Activated CD8-positive, alpha-beta memory T cell treated with anti-CD3 and anti-CD28 coated beads for 36 hours (primary cell): Measurements from ENCODE around the gene GTF2H1. TPM values are rescaled to one million over a fixed set of nuclear protein-coding genes. Genes with fewer than 3 reads are reported as not detected.

Experiments used
- CTCF ChIA-PET: fragments of 350-600 bp; sonication (Branson Sonifier 250); formaldehyde crosslinking; loops from one replicate; lab custom pipeline; 2021; ENCODE audit warnings: antibody characterized with exemption; lab: Charles Lee
- POLR2A ChIA-PET: fragments of 350-600 bp; sonication (Branson Sonifier 250); formaldehyde crosslinking; loops from one replicate; lab custom pipeline; 2021; ENCODE audit warnings: antibody characterized with exemption; lab: Charles Lee
- total RNA-seq, 2 experiments: library from RNA; stranded (reverse); gene quantifications; one replicate each; pipeline ENCODE4 v1.2.3, GENCODE V29; 2021

GTF2H1 gene
- total RNA-seq, 2 experiments from 2014 or later: 64.0 to 65.7 TPM

DNA sequence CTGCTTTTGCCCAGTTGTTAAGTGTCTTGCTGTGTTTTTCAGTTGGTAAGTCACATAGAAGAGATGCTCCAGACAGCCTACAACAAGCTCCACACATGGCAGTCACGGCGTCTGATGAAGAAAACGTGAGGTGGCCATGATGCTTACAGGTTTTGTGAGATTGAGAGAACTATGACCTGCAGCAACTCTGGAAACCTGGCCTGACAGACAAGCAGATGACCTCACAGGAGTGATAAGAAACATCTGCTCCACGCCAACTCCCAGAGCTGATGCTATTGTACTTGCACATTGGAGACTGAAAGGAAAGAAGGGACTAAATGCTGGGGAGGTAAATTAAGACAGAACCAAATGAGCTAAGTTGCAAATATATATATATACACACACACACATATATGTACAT is 43.4 kb downstream of the GTF2H1 start:
- CTCF ChIA-PET: no interaction called here
- POLR2A ChIA-PET: no interaction called here

- ChIA-PET POLR2A (no interaction called here), CTCF (no interaction called here)
Observed at GRCh38 chr11:18366286-18366685, 43.9 kb downstream of the GTF2H1 start.

GRCh38 chr11:18367431-18367830 is 45.1 kb downstream of the GTF2H1 start:
- CTCF ChIA-PET: interaction anchor here (0.6 to 0.8 kb wide), 2 partner anchors 21 to 71 kb away, joined by 3 read pairs; no protein-coding TSS in a partner anchor
- POLR2A ChIA-PET: no interaction called here

GRCh38 chr11:18368221-18368620 is 45.9 kb downstream of the GTF2H1 start:
- ChIA-PET POLR2A (no interaction called here), CTCF (interaction anchor here (0.8 kb wide), 1 partner anchor 71 kb away, joined by 3 read pairs; no protein-coding TSS in a partner anchor)

GRCh38 chr11:18369398-18369797 is 47.0 kb downstream of the GTF2H1 start:
- ChIA-PET POLR2A (no interaction called here), CTCF (no interaction called here)

GRCh38 chr11:18371279-18371678 is 48.9 kb downstream of the GTF2H1 start:
- ChIA-PET CTCF (no interaction called here), POLR2A (interaction anchor here (0.9 kb wide), 1 partner anchor 23 kb away, joined by 5 read pairs; the partner anchor contains the start of gene LDHA)

DNA sequence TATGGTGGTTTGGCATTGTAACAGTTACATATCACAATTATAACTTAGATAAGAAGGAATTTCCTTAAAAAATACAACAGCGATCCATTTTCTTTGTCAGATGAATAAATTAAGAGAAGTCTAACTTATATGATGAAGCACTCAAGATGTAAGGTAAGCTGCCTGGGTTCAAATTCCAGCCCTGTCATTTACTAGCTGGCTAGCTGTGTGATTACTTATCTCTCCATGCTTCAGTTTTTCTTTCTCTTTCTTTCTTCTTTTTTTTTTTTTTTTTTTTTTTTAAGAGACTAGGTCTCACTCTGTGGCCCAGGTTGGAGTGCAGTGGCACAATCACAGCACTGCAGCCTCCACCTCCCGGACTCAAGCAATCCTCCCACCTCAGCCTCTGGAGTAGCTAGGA is 49.8 kb downstream of the GTF2H1 start:
- ChIA-PET POLR2A (interaction anchor here (0.7 kb wide), 1 partner anchor 13 kb away, joined by 9 read pairs; no protein-coding TSS in a partner anchor), CTCF (no interaction called here)

DNA sequence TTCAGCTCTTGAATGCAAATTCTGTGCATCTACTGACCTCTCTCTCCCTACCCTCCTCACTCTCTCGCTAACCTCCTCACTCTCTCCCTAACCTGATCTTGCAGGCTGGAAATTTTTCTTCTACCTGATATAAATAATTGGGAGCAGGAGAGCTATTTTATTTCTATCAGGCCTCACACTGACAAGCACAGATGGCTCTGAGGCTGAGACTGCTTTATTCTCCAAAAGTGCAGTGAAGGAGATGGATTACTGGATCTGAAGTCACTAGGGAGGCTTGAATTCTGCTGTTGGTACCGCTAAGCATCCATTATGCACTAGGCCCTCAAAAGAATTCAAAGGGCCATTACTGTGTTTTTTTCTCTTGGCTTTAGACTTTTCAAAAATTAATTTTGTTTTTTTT is 52.6 kb downstream of the GTF2H1 start:
- ChIA-PET POLR2A (no interaction called here), CTCF (no interaction called here)

- POLR2A ChIA-PET: no interaction called here
- CTCF ChIA-PET: no interaction called here
Observed at GRCh38 chr11:18375941-18376340, 53.6 kb downstream of the GTF2H1 start.

DNA sequence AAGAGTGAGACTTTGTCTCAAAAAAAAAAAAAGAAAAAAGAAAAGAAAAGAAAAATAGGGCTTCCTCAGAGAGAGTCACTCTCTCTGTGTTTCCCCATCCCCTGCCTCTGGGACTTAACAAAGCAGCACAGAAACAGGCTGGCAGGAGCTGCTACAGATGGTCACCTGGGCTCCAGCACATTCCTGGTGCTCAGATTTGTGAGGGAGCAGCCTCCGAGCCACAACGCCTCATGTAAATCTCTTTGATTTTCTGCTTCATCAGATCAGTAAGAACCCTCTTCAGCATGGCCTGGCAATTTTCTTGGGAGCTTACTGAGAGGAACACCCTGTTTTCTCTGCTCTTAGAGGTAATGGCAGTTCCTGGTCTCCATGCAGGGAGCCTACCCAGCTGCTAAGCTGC is 56.8 kb downstream of the GTF2H1 start:
- ChIA-PET CTCF (interaction anchor here (1.4 kb wide), 1 partner anchor 17 kb away, joined by 3 read pairs; no protein-coding TSS in a partner anchor), POLR2A (interaction anchor here (0.7 to 0.8 kb wide), 2 partner anchors 16 to 253 kb away, joined by 3 to 6 read pairs; no protein-coding TSS in a partner anchor)

GRCh38 chr11:18383388-18384156 is 61.2 kb downstream of the GTF2H1 start:
- ChIA-PET POLR2A (interaction anchor here (0.9 to 4.8 kb wide), 6 partner anchors 11 to 144 kb away, joined by 4 to 106 read pairs (median 6); partner anchors contain the start of genes GTF2H1, HPS5, LDHA and TSG101), CTCF (interaction anchor here (1.1 to 2.1 kb wide), 2 partner anchors 11 to 62 kb away, joined by 3 to 23 read pairs; partner anchors contain the start of genes HPS5 and LDHA)

DNA sequence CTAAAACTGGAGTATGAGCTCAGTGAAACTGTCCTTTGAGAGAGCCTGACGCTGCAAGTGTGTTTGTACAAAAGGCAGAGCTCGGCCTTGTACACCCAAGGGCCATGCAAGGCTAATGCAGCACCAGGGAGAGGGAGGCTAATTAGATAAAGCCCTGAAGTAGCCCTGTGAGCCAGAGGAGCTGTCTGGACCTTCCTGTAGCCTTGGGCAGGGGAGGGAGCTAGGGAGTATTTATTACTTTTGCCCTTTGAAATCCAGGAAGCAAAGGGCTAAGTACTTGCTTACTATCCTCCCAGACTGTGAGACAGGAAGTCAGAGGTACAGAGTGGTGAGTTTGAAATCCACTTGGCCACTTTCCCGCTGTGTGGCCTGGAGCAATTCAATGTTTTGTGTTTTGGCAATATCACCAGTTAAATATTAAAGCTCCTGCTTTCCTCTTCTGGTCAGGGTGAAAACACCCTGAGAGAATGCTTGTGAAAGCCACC is 61.8 kb downstream of the GTF2H1 start:
- CTCF ChIA-PET: interaction anchor here (1.1 to 2.1 kb wide), 2 partner anchors 11 to 63 kb away, joined by 3 to 23 read pairs; partner anchors contain the start of genes HPS5 and LDHA
- POLR2A ChIA-PET: interaction anchor here (0.9 to 4.8 kb wide), 6 partner anchors 11 to 143 kb away, joined by 4 to 106 read pairs (median 6); partner anchors contain the start of genes GTF2H1, HPS5, LDHA and TSG101

DNA sequence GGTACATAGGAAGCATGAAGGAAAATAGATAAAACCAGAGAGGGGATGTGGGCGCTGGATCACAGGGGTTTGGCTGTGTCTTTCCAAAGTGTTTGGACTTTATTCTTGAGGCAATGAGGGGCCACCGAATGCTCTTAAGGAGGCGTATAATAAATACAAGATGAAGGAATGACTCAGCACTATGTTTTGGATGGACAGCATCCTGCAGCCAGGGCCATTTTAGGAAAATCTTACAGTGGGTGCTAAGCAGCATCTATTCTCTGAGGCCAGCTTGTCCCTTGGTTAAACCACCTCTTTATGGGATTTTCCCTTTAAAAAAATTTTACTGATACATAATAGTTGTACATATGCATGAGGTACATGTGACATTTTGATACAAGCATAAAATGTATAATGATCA is 67.7 kb downstream of the GTF2H1 start:
- CTCF ChIA-PET: no interaction called here
- POLR2A ChIA-PET: no interaction called here

- CTCF ChIA-PET: no interaction called here
- POLR2A ChIA-PET: interaction anchor here (1.7 to 6.7 kb wide), 2 partner anchors 8 to 21 kb away, joined by 5 to 106 read pairs; no protein-coding TSS in a partner anchor
Observed at GRCh38 chr11:18392434-18393321, 70.3 kb downstream of the GTF2H1 start.

DNA sequence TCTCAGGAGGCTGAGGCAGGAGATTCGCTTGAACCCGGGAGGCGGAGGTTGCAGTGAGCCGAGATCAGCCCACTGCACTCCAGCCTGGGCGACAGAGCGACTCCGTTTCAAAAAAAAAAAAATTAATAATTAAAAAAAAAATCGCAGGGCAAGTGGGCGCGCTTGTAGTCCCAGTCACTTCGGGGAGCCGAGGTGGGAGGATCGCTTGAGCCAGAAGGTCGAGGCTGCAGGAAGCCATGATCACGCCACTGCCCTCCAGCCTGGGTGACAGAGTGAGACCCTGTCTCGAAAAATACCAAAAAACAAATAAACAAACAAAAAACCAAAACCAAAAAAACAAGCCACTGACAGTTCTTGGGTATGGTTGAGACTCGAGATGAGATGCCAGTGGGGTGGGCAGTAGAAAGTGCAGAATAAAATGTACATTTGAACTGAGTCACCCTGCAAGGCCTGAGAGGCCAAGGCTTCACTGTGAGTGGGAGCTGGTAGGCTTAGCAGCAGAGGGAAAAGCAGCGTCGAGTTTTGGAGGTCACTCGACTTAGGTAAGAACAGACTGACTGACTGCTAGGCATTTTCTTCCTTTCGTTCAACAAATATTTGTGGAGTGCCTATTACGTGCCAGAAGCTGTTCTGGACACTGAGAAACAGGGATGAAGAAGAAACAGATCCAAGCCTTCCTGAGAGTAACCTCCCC is 71.4 kb downstream of the GTF2H1 start:
- POLR2A ChIA-PET: interaction anchor here (0.6 to 6.7 kb wide), 11 partner anchors 9 to 1191 kb away, joined by 3 to 106 read pairs (median 5); partner anchors contain the start of genes GTF2H1, HPS5, SAAL1 and TSG101

GRCh38 chr11:18394275-18394927 is 72.0 kb downstream of the GTF2H1 start, which contains the start of gene LDHA:
Gene LDHA, plus strand, starts transcription at chr11:18394563. Its CDS starts 2,280 bp downstream, at chr11:18396843.
- ChIA-PET POLR2A (interaction anchor here (0.6 to 6.7 kb wide), 16 partner anchors 10 to 1191 kb away, joined by 3 to 106 read pairs (median 4); partner anchors contain the start of genes GTF2H1, HPS5, SAAL1 and TSG101), CTCF (interaction anchor here (0.9 to 3.2 kb wide), 3 partner anchors 10 to 73 kb away, joined by 3 to 23 read pairs (median 3); no protein-coding TSS in a partner anchor)

More for the DNA sequence above, 71.4 kb downstream of the GTF2H1 start:
- CTCF ChIA-PET: interaction anchor here (0.6 to 3.2 kb wide), 3 partner anchors 10 to 363 kb away, joined by 3 to 23 read pairs (median 3); no protein-coding TSS in a partner anchor
